DLD1 (cell line): ENCODE measurements around the gene ZNF343.

Source experiments
- in situ Hi-C: cut with HindIII; loops from 2 replicates; pipeline ENCODE4 v1.10.0; 2017; ENCODE audit warnings: low sequenced_read_pairs

ZNF343 gene

DNA sequence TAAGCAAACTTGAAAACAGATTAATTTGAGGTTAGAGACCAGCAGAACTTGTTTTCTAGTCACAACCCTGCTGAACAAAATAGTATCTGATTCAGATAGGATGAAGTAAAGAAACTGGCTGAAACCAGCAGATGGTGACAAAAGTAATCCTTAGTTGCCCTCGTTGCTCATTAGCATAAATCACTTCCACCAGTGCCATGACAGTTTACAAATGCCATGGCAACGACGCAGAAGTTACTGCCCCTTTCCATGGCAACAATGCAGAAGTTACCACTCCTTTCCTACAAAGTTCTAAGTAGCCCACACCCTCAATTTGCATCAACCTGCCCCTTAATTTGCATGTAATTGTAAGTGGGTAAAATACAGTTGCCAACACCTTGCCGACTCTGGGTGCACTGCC lies 61.9 kb downstream of the ZNF343 start:
- in situ Hi-C loops, result no loop called here
